PC-9 (cell line): ENCODE measurements around the gene STARD7. TPM values are rescaled to one million over a fixed set of nuclear protein-coding genes. Genes with fewer than 3 reads are reported as not detected.

Source experiments
- BruUV-seq: library from RNA; stranded (reverse); fragments of 400-500 nt; replicated peaks from 2 replicates; lab custom pipeline; 2021; lab: Mats Ljungman, UMichigan
- CTCF ChIA-PET: fragments of 300-600 bp; sonication (Branson Sonifier 250); formaldehyde crosslinking; loops from one replicate; lab custom pipeline; 2022; ENCODE audit warnings: antibody characterized with exemption; lab: Charles Lee
- POLR2A ChIA-PET: fragments of 300-600 bp; sonication (Branson Sonifier 250); formaldehyde crosslinking; loops from one replicate; lab custom pipeline; 2022; ENCODE audit warnings: antibody characterized with exemption; ENCODE audit not compliant: unreplicated experiment; lab: Charles Lee
- DNase-seq, 2 experiments: peaks; one replicate each; pipeline versions ENCODE4 v3.0.0 to v3.0.0-alpha.2; 2015 to 2022; ENCODE audit warnings: mixed read lengths in 1 of 2
- H2AFZ ChIP-seq: fragments of 200-600 bp; sonication (generic); 2 replicates; pipeline ENCODE4 v1.8.1; 2017; ENCODE audit warnings: antibody characterized with exemption
- H3F3A ChIP-seq: fragments of 200-600 bp; sonication (generic); 2 replicates; pipeline ENCODE4 v1.8.1; 2017; ENCODE audit warnings: antibody characterized with exemption, mild to moderate bottlenecking, low read depth; ENCODE audit not compliant: insufficient read depth
- H3K27ac ChIP-seq: fragments of 200-600 bp; sonication (generic); 2 replicates; pipeline ENCODE4 v1.6.1; 2016; ENCODE audit warnings: mixed run types
- H3K27me3 ChIP-seq: fragments of 200-600 bp; sonication (generic); 2 replicates; pipeline ENCODE4 v1.6.1; 2016; ENCODE audit warnings: low read depth, mixed run types; ENCODE audit not compliant: insufficient read depth
- H3K36me3 ChIP-seq: fragments of 200-600 bp; sonication (generic); 2 replicates; pipeline ENCODE4 v1.6.1; 2016; ENCODE audit warnings: low read depth, mixed run types
- H3K4me1 ChIP-seq: fragments of 200-600 bp; sonication (generic); replicated peaks from 2 replicates; pipeline ENCODE4 v1.6.1; 2016; ENCODE audit warnings: mixed run types; ENCODE audit not compliant: insufficient read depth
- H3K4me2 ChIP-seq: fragments of 200-600 bp; sonication (generic); 2 replicates; pipeline ENCODE4 v1.6.1; 2017; ENCODE audit warnings: mixed run types
- H3K4me3 ChIP-seq: fragments of 200-600 bp; sonication (generic); 2 replicates; pipeline ENCODE4 v1.6.1; 2016; ENCODE audit warnings: mixed run types
- H3K79me2 ChIP-seq: fragments of 200-600 bp; sonication (generic); 2 replicates; pipeline ENCODE4 v1.6.1; 2017; ENCODE audit warnings: low read depth, mixed run types
- H3K9me2 ChIP-seq: fragments of 200-600 bp; sonication (generic); 2 replicates; pipeline ENCODE4 v1.8.1; 2017; ENCODE audit warnings: mild to moderate bottlenecking; ENCODE audit not compliant: insufficient read depth
- H3K9me3 ChIP-seq: fragments of 200-600 bp; sonication (generic); 2 replicates; pipeline ENCODE4 v1.8.1; 2016; ENCODE audit warnings: low read depth; ENCODE audit not compliant: insufficient read depth
- H4K20me1 ChIP-seq: fragments of 200-600 bp; sonication (generic); 2 replicates; pipeline ENCODE4 v1.8.1; 2017; ENCODE audit not compliant: insufficient read depth
- CTCF ChIP-seq: fragments of 200-600 bp; sonication (generic); conservative IDR thresholded peaks from 2 replicates; pipeline ENCODE4 v1.6.1; 2017; ENCODE audit warnings: mixed run types, antibody characterized with exemption, mild to moderate bottlenecking, moderate library complexity
- EZH2 ChIP-seq: fragments of 200-600 bp; sonication (generic); IDR thresholded peaks from 2 replicates; pipeline ENCODE4 v1.8.0; 2017; ENCODE audit warnings: antibody characterized with exemption, low read depth
- intact Hi-C: fragments of 100-400 bp; cut with micrococcal nuclease; formaldehyde crosslinking; loops from one replicate; pipeline ENCODE4 v1.10.0; 2022; ENCODE audit not compliant: unreplicated experiment
- total RNA-seq: library from RNA; stranded (reverse); gene quantifications from 2 replicates; pipeline ENCODE4 v1.2.3, GENCODE V29; 2021

Gene STARD7
- total RNA-seq, 1 experiment from 2014 or later: 189 TPM

GRCh38 chr2:96239091-96239490 lies 30.5 kb upstream of the STARD7 start:
- no peak overlapping the region for H3K27ac ChIP-seq
- no peak overlapping the region for H2AFZ ChIP-seq
- H3K36me3 ChIP-seq: no peaks in the 10 kb centered on the region
- no peak for DNase-seq
- TF ChIP-seq EZH2 (no peak), CTCF (no peak)
- H3K4me3 ChIP-seq: no peak overlapping the region
- ChIA-PET CTCF (no interaction called here), POLR2A (no interaction called here)
- H3K4me2 ChIP-seq: no peak overlapping the region
- H3K9me2 ChIP-seq: no peaks in the 10 kb centered on the region
- peaks cover 12% of the 10 kb centered on the region for H3F3A ChIP-seq
- H3K27me3 ChIP-seq: no peaks in the 10 kb centered on the region
- no peaks in the 10 kb centered on the region for H3K9me3 ChIP-seq
- no TSS peak for BruUV-seq
- no peaks in the 10 kb centered on the region for H4K20me1 ChIP-seq
- intact Hi-C loops: no loop called here
- no peaks in the 10 kb centered on the region for H3K79me2 ChIP-seq
- H3K4me1 ChIP-seq: no peaks in the 10 kb centered on the region

GRCh38 chr2:96238266-96238665 lies 29.6 kb upstream of the STARD7 start:
- intact Hi-C loops: no loop called here
- Histone ChIP-seq H4K20me1 (no peaks in the 10 kb centered on the region), H3K36me3 (no peaks in the 10 kb centered on the region), H3K27ac (no peak overlapping the region), H3K79me2 (no peaks in the 10 kb centered on the region), H3F3A (peaks cover 12% of the 10 kb centered on the region), H2AFZ (no peak overlapping the region), H3K4me2 (no peak overlapping the region), H3K4me3 (no peak overlapping the region), H3K9me3 (no peaks in the 10 kb centered on the region), H3K4me1 (no peaks in the 10 kb centered on the region), H3K9me2 (no peaks in the 10 kb centered on the region), H3K27me3 (no peaks in the 10 kb centered on the region)
- CTCF ChIA-PET: no interaction called here
- TF ChIP-seq EZH2 (no peak), CTCF (no peak)
- DNase-seq: no peak
- BruUV-seq: no TSS peak
- POLR2A ChIA-PET: no interaction called here

- no peaks in the 10 kb centered on the region for H3K36me3 ChIP-seq
- BruUV-seq: no TSS peak
- POLR2A ChIA-PET: no interaction called here
Measured at GRCh38 chr2:96236882-96237281, 28.3 kb upstream of the STARD7 start.

More at GRCh38 chr2:96236882-96237281, 28.3 kb upstream of the STARD7 start:
- H3K27me3 ChIP-seq: no peaks in the 10 kb centered on the region
- no peak overlapping the region for H3K4me3 ChIP-seq
- H3K9me2 ChIP-seq: no peaks in the 10 kb centered on the region
- no peak for DNase-seq
- no peaks in the 10 kb centered on the region for H3K9me3 ChIP-seq
- intact Hi-C loops: no loop called here
- no peak overlapping the region for H2AFZ ChIP-seq
- no peak overlapping the region for H3K4me2 ChIP-seq
- H3F3A ChIP-seq: peaks cover 6% of the 10 kb centered on the region; the same call in 1 of the 2 replicates
- H4K20me1 ChIP-seq: no peaks in the 10 kb centered on the region
- no peaks in the 10 kb centered on the region for H3K4me1 ChIP-seq
- TF ChIP-seq CTCF: no peak
- no peak for TF ChIP-seq EZH2
- H3K27ac ChIP-seq: no peak overlapping the region
- H3K79me2 ChIP-seq: no peaks in the 10 kb centered on the region
- CTCF ChIA-PET: no interaction called here
